ENCODE data around the gene SDSL. TPM values are rescaled to one million over a fixed set of nuclear protein-coding genes. Genes with fewer than 3 reads are reported as not detected.
A peak's percentile ranks its signal among the peaks of the same experiment; 100 is the strongest.

Gene SDSL
- total and polyA plus RNA-seq, 4 donors, result 3.0 to 25.8 (median 13.0) TPM

GRCh38 chr12:113416091-113416754, 6.0 kb upstream of the SDSL start:
- H3K27ac ChIP-seq (ENCODE audit: low read depth in 1 of 2, low read length in 1 of 2), result no peak overlapping the region
- H3K4me3 ChIP-seq, result no peak overlapping the region
- H3K9me3 ChIP-seq (ENCODE audit: control insufficient read depth in 4 of 4, insufficient read depth in 3 of 4, low read length in 3 of 4), result no peaks in the 10 kb centered on the region
- no peak for ATAC-seq (ENCODE audit: insufficient read depth, low FRiP score)
- 37 to 45% methylated on average over 6 of the region's 6 CpGs for WGBS, 2 donors
- TF ChIP-seq CTCF (IDR thresholded peaks at IDR 0.05; ENCODE audit: control extremely low read depth, extremely low read depth), result no peak
- no peaks in the 10 kb centered on the region for H3K36me3 ChIP-seq (ENCODE audit: control insufficient read depth in 4 of 4, insufficient read depth in 4 of 4, low read length in 4 of 4)
- H3K9ac ChIP-seq (ENCODE audit: insufficient read depth in 1 of 2, low read length in 2 of 2), result no peak overlapping the region
- no peaks in the 10 kb centered on the region for H3K4me1 ChIP-seq (ENCODE audit: control insufficient read depth in 5 of 5, insufficient read depth in 5 of 5, low read length in 5 of 5)
- no peak for DNase-seq
- H3K27me3 ChIP-seq (ENCODE audit: control insufficient read depth in 3 of 3, insufficient read depth in 3 of 3, low read length in 2 of 3), result no peaks in the 10 kb centered on the region

- no peaks in the 10 kb centered on the region for H3K27me3 ChIP-seq (ENCODE audit: control insufficient read depth in 3 of 3, insufficient read depth in 3 of 3, low read length in 2 of 3)
- no peak overlapping the region for H3K4me3 ChIP-seq
- peaks cover 0 to 6% (median 0%) of the 10 kb centered on the region in 5 donors for H3K4me1 ChIP-seq (ENCODE audit: control insufficient read depth in 5 of 5, insufficient read depth in 5 of 5, low read length in 5 of 5)
- H3K36me3 ChIP-seq (ENCODE audit: control insufficient read depth in 4 of 4, insufficient read depth in 4 of 4, low read length in 4 of 4), result no peaks in the 10 kb centered on the region
- no peak for TF ChIP-seq CTCF (IDR thresholded peaks at IDR 0.05; ENCODE audit: control extremely low read depth, extremely low read depth)
- DNase-seq (peak in 1 of 3 donors; percentile 27), ATAC-seq (ENCODE audit: insufficient read depth, low FRiP score) (no peak)
- no peak overlapping the region for H3K27ac ChIP-seq (ENCODE audit: low read depth in 1 of 2, low read length in 1 of 2)
- WGBS, 2 donors, result 41 to 69% methylated on average over 13 of the region's 13 CpGs
- no peak overlapping the region for H3K9ac ChIP-seq (ENCODE audit: insufficient read depth in 1 of 2, low read length in 2 of 2)
- no peaks in the 10 kb centered on the region for H3K9me3 ChIP-seq (ENCODE audit: control insufficient read depth in 4 of 4, insufficient read depth in 3 of 4, low read length in 3 of 4)
Measured at GRCh38 chr12:113418213-113418879, 3.8 kb upstream of the SDSL start.

- Histone ChIP-seq H3K9ac (ENCODE audit: insufficient read depth in 1 of 2, low read length in 2 of 2) (no peak overlapping the region), H3K27ac (ENCODE audit: low read depth in 1 of 2, low read length in 1 of 2) (no peak overlapping the region)
Measured at GRCh38 chr12:113420996-113421595, 1.1 kb upstream of the SDSL start.

More at GRCh38 chr12:113420996-113421595, 1.1 kb upstream of the SDSL start:
- 69 to 73% methylated on average over 2 of the region's 2 CpGs for WGBS, 2 donors
- peaks cover 0 to 6% (median 0%) of the 10 kb centered on the region in 5 donors for H3K4me1 ChIP-seq (ENCODE audit: control insufficient read depth in 5 of 5, insufficient read depth in 5 of 5, low read length in 5 of 5)
- no peaks in the 10 kb centered on the region for H3K27me3 ChIP-seq (ENCODE audit: control insufficient read depth in 3 of 3, insufficient read depth in 3 of 3, low read length in 2 of 3)
- no peak for TF ChIP-seq CTCF (IDR thresholded peaks at IDR 0.05; ENCODE audit: control extremely low read depth, extremely low read depth)
- H3K36me3 ChIP-seq (ENCODE audit: control insufficient read depth in 4 of 4, insufficient read depth in 4 of 4, low read length in 4 of 4), result no peaks in the 10 kb centered on the region
- DNase-seq, result no peak
- no peak overlapping the region for H3K4me3 ChIP-seq
- no peak for ATAC-seq (ENCODE audit: insufficient read depth, low FRiP score)
- no peaks in the 10 kb centered on the region for H3K9me3 ChIP-seq (ENCODE audit: control insufficient read depth in 4 of 4, insufficient read depth in 3 of 4, low read length in 3 of 4)
